ENCODE results near the gene HAUS7.

The HAUS7 gene

DNA sequence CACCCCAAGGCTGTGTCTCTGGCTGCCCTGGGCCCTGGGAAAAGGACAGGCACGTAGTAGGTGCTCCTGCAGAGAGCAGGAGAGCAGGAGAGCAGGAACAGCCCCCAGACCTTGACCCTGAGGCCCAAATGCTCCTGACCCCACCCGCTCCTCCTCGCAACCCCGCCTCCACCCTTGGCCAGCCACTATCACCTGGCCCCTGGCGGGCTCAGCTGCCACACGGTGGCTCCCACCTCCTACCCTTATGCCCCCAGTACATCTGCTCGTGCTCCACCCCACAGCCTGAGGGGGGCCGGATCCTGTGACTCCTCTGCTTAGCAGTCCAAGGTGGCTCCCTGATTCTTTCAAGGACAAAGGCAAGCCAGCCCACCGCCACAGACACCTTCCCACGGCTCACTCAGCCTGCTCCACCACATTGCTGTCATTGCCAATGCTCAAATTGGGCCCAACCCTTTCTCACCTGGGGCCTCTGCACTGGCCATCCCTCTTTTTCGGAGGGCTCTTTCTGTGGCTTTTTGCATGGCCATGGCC is 5.4 kb upstream of the HAUS7 start:
- no peak for DNase-seq

DNA sequence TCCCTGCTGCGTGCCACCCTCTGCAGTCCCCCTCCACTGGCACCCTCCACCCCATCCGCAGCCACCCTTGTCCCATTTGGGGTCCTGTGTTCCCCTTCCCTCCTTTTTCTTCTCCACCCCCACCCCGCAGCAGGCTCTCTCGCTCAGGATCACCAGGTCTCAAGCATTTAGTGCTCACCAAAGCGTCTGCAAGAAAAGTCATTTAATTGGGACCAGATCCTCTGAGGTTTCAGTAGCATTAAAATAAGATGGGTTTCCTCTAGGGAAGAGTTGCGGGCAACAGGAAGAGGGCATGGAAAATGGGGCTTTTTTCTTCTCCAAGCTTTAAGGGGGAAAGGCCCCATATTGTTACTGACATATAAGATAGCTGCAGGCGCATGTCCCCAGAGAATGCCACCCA is 4.9 kb upstream of the HAUS7 start:
- no peak for DNase-seq

GRCh38 chrX:153474718-153475117 is 4.3 kb upstream of the HAUS7 start:
- peak; percentile 45 to 61 (median 54) for DNase-seq

- DNase-seq: no peak
Measured at GRCh38 chrX:153474266-153474665, 3.9 kb upstream of the HAUS7 start.

DNA sequence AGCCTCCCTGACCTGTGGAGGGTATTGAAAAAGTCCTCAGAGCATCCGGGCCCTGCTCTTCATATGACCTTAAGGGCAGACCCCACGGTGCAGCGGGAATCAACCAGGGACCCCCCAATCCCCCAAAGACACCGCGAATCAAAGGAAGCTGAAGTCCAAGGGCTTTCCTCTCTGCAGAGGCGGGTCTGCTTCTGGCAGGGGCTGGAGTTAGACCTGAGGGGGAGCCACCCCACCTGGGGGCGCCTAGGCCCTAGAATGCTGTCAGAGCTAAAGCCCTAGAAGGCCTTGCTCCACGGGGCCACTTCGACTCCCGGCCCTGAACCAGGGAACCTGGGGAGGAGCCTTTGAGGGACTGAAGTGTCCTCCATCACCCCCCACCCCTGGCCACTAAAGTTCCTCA is 2.8 kb upstream of the HAUS7 start:
- no peak for DNase-seq

- no peak for DNase-seq
Measured at GRCh38 chrX:153471663-153472280, 1.4 kb upstream of the HAUS7 start.

GRCh38 chrX:153469811-153470410 is 465 bp downstream of the HAUS7 start:
- peak; percentile 23 to 57 (median 48) for DNase-seq

DNA sequence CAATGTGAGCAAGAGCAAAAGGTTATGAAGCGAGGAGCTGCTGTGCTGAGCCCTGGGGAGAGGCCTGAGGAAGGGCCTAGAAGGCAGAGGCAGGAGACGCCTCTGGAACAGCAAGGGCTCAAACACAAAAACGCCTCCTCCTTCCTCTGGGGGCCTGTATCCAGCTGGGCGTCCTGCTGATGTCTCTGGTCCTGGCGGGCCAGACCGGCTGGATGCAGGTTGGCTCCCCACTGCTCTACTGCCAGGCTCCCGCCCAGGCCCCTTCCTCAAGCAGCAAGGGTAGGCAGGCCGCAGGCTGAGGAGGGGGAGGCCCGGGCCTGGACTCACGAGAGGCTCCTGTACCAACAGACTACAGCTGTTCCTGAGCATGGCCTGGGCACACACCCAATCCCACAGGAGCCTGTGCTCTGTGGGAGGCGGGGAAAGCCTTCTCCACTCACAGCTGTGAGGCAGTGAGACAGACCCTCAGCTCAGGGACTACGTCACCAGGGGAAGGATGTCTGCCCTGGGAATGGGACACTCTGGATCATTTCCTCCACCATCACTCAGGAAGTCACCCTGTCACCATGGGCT is 2.3 kb downstream of the HAUS7 start:
- DNase-seq: no peak

GRCh38 chrX:153465691-153466380 is 4.5 kb downstream of the HAUS7 start:
- no peak for DNase-seq

DNA sequence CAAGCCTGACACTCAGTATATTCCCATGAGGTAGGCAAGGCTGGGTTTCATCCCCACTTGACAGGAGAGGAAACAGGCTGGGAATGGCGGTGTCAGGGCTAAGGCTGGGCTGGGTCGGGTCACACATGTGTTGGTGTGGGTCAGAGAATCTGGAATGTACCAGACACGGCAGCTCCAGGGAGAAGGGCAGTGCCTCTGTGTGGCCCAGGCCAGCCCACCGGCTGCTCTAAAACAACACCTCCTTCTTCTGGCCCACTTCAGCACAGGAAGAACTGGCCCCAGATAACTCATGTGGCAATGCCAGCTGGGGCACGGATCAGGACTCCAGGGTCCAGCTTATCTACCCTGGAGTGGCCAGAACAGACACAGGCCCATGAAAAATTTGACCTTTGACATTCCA is 6.3 kb downstream of the HAUS7 start:
- no peak for DNase-seq

DNA sequence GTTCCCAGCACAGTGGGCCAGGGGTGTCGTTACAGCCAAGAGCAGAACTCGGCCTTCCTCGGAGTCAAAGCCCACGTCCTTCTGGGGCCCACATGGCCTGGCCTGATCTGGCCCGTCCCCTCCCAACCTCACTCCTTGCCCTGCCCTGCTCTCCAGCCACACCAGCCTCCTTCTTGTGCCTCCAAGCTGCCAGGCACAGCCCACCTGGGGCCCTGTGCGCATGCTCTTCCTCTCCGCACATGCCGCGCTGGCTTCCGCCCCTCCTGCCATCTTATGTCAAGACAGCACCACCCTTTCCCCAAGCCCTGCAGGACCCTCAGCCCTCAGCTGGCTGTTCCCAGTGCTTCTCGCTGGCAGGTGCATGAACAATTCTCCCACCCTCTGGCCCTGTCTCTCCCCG is 6.8 kb downstream of the HAUS7 start:
- no peak for DNase-seq

- no peak for DNase-seq
Measured at GRCh38 chrX:153463031-153463430, 7.3 kb downstream of the HAUS7 start.

DNA sequence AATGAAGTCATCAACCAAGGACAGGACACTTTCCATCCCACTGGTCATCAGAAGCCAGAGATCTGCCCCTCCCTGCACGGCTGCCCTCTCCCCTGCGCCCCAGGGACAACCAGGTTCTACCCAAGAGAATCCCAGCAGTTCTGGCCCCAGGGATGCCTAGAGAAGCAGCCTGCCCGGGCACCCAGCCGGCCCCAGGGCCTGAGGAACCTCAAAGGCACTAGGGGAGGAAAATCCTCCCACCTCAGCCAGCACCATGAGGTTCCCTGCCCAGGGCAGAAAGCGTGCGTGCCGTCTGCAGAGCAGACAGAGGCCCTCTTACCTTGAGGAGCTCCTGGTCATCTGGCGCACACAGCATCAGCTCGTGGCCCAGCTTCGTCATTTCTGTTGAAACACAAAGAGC is 8.1 kb downstream of the HAUS7 start:
- no peak for DNase-seq

GRCh38 chrX:153460826-153461225 is 9.6 kb downstream of the HAUS7 start:
- DNase-seq: peak; percentile 41 to 65 (median 47)

- DNase-seq: no peak
Measured at GRCh38 chrX:153459986-153460385, 10.4 kb downstream of the HAUS7 start.

- DNase-seq: no peak
Measured at GRCh38 chrX:153458476-153458875, 11.9 kb downstream of the HAUS7 start.

- DNase-seq: no peak
Measured at GRCh38 chrX:153457827-153458466, 12.4 kb downstream of the HAUS7 start.

GRCh38 chrX:153457136-153457825 is 13.1 kb downstream of the HAUS7 start:
- DNase-seq: no peak

DNA sequence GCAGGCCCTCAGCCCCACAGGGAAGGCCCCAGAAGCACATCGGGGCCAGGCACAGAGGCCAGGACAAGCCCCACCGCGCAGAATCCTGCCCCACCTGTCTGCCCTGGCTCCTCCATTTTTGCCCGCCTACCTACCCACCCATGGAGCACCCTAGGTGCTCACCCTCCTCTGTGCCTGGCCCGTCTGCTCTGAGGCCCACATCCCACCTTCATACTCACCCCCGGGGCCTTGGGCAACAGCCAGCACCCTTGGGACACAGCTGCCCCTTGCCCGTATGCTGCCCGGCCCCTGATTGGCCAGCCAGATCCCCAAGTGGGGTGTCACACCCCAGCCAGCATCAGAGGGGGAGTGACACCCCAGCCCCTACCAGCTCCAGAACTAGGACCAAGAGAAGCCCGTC is 13.7 kb downstream of the HAUS7 start:
- DNase-seq: no peak

GRCh38 chrX:153456161-153456560 is 14.2 kb downstream of the HAUS7 start:
- DNase-seq: no peak

GRCh38 chrX:153455571-153455970 is 14.8 kb downstream of the HAUS7 start:
- no peak for DNase-seq

DNA sequence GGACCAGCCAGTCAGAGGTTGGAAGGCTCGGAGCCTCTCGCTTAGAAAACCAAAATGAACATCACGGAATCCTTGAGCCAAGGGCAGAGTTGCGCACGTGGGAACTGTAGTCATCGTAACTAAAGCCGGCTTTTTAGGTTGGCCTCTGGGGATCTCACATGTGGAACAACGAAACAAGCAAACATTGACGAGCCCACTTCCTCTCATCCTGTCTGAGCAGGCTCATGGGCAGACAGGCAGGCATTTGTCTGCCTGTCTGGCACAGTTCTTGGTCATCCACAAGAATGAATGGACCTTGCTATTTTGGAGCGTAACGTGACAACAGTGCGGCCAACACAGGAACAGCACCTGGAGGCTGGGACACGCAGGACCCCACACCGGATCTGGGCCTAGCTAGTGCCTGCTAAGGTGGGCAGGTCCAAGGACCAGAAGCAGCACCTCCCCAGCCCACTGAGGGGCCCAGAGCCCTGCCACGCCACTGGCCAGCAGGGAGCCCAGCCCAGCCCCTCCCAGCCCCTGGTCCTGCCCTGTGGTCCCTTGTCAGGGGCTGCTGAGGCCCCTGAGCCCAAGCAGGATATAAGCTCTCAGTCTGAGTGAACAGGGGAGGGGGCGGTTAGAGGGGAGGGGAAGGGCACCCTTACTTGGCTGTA is 15.3 kb downstream of the HAUS7 start:
- no peak for DNase-seq

All from suppressor macrophage treated with lipopolysaccharide for 1 hour (primary cell).